HepG2 (cell line): Measurements from ENCODE around the gene CNP. TPM values are rescaled to one million over a fixed set of nuclear protein-coding genes. Genes with fewer than 3 reads are reported as not detected.

ENCODE experiments used
- MLLT10 ChIP-seq: sonication (generic); formaldehyde crosslinking; IDR thresholded peaks from 2 replicates; pipeline ENCODE4 v1.4.0; 2020; ENCODE audit warnings: missing genetic modification reagents
- MTF1 ChIP-seq: sonication (generic); formaldehyde crosslinking; IDR thresholded peaks from 2 replicates; pipeline ENCODE4 v1.5.0; 2020; ENCODE audit warnings: missing genetic modification reagents
- RXRA ChIP-seq: sonication (generic); formaldehyde crosslinking; IDR thresholded peaks from 2 replicates; pipeline ENCODE4 v1.5.1; 2020; ENCODE audit warnings: missing genetic modification reagents
- SALL1 ChIP-seq: sonication (generic); formaldehyde crosslinking; IDR thresholded peaks from 2 replicates; pipeline ENCODE4 v1.8.0; 2022; ENCODE audit warnings: mild to moderate bottlenecking, missing genetic modification reagents
- SNRNP70 ChIP-seq: fragments of 200-400 bp; formaldehyde crosslinking; IDR thresholded peaks from 2 replicates; pipeline ENCODE4 v1.6.1; 2017; ENCODE audit warnings: mild to moderate bottlenecking, low read depth, low read length, moderate library complexity
- SP4 ChIP-seq: sonication (generic); formaldehyde crosslinking; IDR thresholded peaks from 2 replicates; pipeline ENCODE4 v1.8.1; 2023; ENCODE audit warnings: mild to moderate bottlenecking, missing genetic modification reagents
- TCF7L2 ChIP-seq: IDR thresholded peaks from 2 replicates; pipeline ENCODE4 v1.6.1; 2011; ENCODE audit warnings: mild to moderate bottlenecking, low read depth, low read length, moderate library complexity
- ZNF616 ChIP-seq: sonication (generic); formaldehyde crosslinking; IDR thresholded peaks from 2 replicates; pipeline ENCODE4 v1.5.0; 2020; ENCODE audit warnings: low read depth, mild to moderate bottlenecking, missing genetic modification reagents
- ZNF660 ChIP-seq: sonication (generic); formaldehyde crosslinking; IDR thresholded peaks from 2 replicates; pipeline ENCODE4 v1.5.1; 2020; ENCODE audit warnings: mild to moderate bottlenecking, low read depth, missing genetic modification reagents, borderline replicate concordance
- ZNF878 ChIP-seq: sonication (generic); formaldehyde crosslinking; IDR thresholded peaks from 2 replicates; pipeline ENCODE4 v1.8.1; 2023; ENCODE audit warnings: mild to moderate bottlenecking, missing genetic modification reagents, moderate library complexity
- ZSCAN20 ChIP-seq: sonication (generic); formaldehyde crosslinking; IDR thresholded peaks from 2 replicates; pipeline ENCODE4 v1.4.0; 2020; ENCODE audit warnings: missing genetic modification reagents, mild to moderate bottlenecking, borderline replicate concordance
- polyA plus RNA-seq, 8 experiments: library from polyadenylated mRNA; depleted of rRNA in 3 of 8; stranded (reverse) in 7 of 8; unstranded in 1 of 8; fragments of >200 nt; fragmentation: Illumina TruSeq in 4 of 8; extraction: Trizol in 4 of 8; gene quantifications; 2 replicates each; pipeline versions ENCODE4 v1.2.1 to v1.2.3, GENCODE V29; 2011 to 2016; ENCODE audit warnings: low read depth in 4 of 8, missing spikeins in 1 of 8, mixed read lengths in 1 of 8; ENCODE audit not compliant: insufficient read depth in 1 of 8
- total RNA-seq, 5 experiments: library from RNA; depleted of rRNA; stranded (reverse); fragments of >200 nt; fragmentation: Illumina TruSeq; extraction: Trizol; gene quantifications; 2 replicates each; pipeline ENCODE4 v1.2.3, GENCODE V29; 2016; ENCODE audit warnings: low read depth in 1 of 5
- TF ChIP-seq, protein P1 (sequence below): sonication (generic); formaldehyde crosslinking; IDR thresholded peaks from 2 replicates; pipeline ENCODE4 v1.4.0; 2020; ENCODE audit warnings: missing genetic modification reagents
- TF ChIP-seq, protein P2 (sequence below): sonication (generic); formaldehyde crosslinking; IDR thresholded peaks from 2 replicates; pipeline ENCODE4 v1.4.0; 2020; ENCODE audit warnings: missing genetic modification reagents
- TF ChIP-seq, protein P3 (sequence below): sonication (generic); formaldehyde crosslinking; IDR thresholded peaks from 2 replicates; pipeline ENCODE4 v1.5.0; 2020; ENCODE audit warnings: mild to moderate bottlenecking, missing genetic modification reagents, borderline replicate concordance
- TF ChIP-seq, protein P4 (sequence below): sonication (generic); formaldehyde crosslinking; IDR thresholded peaks from 2 replicates; pipeline ENCODE4 v1.9.0; 2022; ENCODE audit warnings: missing genetic modification reagents, mild to moderate bottlenecking, borderline replicate concordance
- TF ChIP-seq, protein P5 (sequence below): IDR thresholded peaks from 2 replicates; pipeline ENCODE4 v1.6.1; 2016; ENCODE audit warnings: missing biosample characterization, missing genetic modification reagents, low read depth
- TF ChIP-seq, protein P6 (sequence below): sonication (generic); formaldehyde crosslinking; IDR thresholded peaks from 2 replicates; pipeline ENCODE4 v1.9.0; 2021; ENCODE audit warnings: missing genetic modification reagents, borderline replicate concordance

CNP gene
- total and polyA plus RNA-seq, 2 of the 13 experiments (the other 11 are each of a cell fraction or from before 2014, with no cell fraction given) = 97.2 to 161 TPM

DNA sequence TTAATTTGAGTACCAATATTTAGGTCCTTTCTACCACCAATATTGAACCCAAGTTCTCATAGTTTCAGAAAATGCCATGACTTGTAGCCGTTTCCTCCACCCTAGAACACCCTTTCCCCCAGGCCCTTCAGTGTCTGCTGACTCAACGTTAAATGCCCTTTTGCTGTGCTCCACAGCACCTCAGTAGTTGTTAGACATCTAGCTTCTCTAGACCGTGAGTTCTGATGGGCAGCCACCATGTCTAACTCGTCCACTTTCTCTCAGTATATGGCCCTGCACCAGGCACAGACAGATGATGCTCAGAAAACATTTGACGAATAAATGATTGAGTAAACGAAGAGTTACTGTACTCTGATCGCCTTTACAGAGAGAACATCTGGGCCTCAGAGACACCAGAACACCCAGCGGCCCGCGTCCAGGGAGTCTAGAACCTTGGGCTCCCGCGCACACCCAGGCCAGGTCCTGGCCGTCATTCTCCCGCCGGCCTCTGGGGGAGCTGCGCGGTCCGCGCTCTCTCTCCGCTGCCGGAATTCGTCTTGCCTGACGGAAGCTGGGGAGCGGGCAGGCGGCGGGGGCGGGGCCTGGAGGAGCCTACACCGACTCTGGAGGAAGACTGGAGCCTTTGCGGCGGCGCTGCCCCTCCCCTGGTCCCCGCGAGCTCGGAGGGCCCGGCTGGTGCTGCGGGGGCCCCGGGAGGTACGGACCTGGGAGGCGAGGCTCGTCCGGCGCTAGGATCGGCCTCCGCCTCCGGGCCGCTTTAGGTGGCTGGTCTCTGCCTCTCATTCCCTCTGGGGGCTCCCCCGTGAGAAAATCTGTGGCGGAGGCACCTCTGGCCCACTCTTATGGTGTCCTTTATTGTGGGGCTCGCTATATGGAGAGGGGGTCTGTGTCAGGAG, 53.2 kb downstream of the CNP start, which contains the start of gene NKIRAS2 (continued):
- TF ChIP-seq, protein P1, sequence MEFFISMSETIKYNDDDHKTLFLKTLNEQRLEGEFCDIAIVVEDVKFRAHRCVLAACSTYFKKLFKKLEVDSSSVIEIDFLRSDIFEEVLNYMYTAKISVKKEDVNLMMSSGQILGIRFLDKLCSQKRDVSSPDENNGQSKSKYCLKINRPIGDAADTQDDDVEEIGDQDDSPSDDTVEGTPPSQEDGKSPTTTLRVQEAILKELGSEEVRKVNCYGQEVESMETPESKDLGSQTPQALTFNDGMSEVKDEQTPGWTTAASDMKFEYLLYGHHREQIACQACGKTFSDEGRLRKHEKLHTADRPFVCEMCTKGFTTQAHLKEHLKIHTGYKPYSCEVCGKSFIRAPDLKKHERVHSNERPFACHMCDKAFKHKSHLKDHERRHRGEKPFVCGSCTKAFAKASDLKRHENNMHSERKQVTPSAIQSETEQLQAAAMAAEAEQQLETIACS (CRISPR knock-in tag) = no peak
- peak; percentile 83 for TF ChIP-seq RXRA
- TF ChIP-seq MLLT10 = no peak
- TF ChIP-seq, protein P2, sequence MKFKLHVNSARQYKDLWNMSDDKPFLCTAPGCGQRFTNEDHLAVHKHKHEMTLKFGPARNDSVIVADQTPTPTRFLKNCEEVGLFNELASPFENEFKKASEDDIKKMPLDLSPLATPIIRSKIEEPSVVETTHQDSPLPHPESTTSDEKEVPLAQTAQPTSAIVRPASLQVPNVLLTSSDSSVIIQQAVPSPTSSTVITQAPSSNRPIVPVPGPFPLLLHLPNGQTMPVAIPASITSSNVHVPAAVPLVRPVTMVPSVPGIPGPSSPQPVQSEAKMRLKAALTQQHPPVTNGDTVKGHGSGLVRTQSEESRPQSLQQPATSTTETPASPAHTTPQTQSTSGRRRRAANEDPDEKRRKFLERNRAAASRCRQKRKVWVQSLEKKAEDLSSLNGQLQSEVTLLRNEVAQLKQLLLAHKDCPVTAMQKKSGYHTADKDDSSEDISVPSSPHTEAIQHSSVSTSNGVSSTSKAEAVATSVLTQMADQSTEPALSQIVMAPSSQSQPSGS (CRISPR knock-in tag) = peak; percentile 78; the same call in 1 of the 2 replicates
- TF ChIP-seq, protein P3, sequence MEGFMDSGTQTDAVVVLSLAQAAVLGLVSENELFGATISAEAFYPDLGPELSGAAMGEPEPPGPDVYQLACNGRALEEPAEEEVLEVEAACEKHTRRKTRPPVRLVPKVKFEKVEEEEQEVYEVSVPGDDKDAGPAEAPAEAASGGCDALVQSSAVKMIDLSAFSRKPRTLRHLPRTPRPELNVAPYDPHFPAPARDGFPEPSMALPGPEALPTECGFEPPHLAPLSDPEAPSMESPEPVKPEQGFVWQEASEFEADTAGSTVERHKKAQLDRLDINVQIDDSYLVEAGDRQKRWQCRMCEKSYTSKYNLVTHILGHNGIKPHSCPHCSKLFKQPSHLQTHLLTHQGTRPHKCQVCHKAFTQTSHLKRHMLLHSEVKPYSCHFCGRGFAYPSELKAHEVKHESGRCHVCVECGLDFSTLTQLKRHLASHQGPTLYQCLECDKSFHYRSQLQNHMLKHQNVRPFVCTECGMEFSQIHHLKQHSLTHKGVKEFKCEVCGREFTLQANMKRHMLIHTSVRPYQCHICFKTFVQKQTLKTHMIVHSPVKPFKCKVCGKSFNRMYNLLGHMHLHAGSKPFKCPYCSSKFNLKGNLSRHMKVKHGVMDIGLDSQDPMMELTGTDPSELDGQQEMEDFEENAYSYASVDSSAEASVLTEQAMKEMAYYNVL = peak; percentile 91; the same call in 1 of the 2 replicates
- TF ChIP-seq, protein P4, sequence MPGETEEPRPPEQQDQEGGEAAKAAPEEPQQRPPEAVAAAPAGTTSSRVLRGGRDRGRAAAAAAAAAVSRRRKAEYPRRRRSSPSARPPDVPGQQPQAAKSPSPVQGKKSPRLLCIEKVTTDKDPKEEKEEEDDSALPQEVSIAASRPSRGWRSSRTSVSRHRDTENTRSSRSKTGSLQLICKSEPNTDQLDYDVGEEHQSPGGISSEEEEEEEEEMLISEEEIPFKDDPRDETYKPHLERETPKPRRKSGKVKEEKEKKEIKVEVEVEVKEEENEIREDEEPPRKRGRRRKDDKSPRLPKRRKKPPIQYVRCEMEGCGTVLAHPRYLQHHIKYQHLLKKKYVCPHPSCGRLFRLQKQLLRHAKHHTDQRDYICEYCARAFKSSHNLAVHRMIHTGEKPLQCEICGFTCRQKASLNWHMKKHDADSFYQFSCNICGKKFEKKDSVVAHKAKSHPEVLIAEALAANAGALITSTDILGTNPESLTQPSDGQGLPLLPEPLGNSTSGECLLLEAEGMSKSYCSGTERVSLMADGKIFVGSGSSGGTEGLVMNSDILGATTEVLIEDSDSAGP (CRISPR knock-in tag) = peak; percentile 91
- no peak for TF ChIP-seq ZNF660
- peak; percentile 93 for TF ChIP-seq SALL1 (CRISPR knock-in tag)
- TF ChIP-seq, protein P5, sequence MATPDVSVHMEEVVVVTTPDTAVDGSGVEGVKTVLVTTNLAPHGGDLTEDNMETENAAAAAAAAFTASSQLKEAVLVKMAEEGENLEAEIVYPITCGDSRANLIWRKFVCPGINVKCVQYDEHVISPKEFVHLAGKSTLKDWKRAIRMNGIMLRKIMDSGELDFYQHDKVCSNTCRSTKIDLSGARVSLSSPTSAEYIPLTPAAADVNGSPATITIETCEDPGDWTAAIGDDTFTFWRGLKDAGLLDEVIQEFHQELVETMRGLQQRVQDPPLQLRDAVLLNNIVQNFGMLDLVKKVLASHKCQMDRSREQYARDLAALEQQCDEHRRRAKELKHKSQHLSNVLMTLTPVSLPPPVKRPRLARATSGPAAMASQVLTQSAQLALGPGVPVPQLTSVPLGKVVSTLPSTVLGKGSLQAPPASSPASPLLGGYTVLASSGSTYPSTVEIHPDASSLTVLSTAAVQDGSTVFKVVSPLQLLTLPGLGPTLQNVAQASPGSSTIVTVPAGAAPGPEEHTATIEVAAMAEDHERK (CRISPR knock-in tag) = peak; percentile 65; the same call in 1 of the 2 replicates
- no peak; the same call in 1 of the 2 replicates for TF ChIP-seq ZSCAN20 (CRISPR knock-in tag)
- TF ChIP-seq, protein P6, sequence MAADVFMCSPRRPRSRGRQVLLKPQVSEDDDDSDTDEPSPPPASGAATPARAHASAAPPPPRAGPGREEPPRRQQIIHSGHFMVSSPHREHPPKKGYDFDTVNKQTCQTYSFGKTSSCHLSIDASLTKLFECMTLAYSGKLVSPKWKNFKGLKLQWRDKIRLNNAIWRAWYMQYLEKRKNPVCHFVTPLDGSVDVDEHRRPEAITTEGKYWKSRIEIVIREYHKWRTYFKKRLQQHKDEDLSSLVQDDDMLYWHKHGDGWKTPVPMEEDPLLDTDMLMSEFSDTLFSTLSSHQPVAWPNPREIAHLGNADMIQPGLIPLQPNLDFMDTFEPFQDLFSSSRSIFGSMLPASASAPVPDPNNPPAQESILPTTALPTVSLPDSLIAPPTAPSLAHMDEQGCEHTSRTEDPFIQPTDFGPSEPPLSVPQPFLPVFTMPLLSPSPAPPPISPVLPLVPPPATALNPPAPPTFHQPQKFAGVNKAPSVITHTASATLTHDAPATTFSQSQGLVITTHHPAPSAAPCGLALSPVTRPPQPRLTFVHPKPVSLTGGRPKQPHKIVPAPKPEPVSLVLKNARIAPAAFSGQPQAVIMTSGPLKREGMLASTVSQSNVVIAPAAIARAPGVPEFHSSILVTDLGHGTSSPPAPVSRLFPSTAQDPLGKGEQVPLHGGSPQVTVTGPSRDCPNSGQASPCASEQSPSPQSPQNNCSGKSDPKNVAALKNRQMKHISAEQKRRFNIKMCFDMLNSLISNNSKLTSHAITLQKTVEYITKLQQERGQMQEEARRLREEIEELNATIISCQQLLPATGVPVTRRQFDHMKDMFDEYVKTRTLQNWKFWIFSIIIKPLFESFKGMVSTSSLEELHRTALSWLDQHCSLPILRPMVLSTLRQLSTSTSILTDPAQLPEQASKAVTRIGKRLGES (CRISPR knock-in tag) = no peak
- TF ChIP-seq ZNF616 = no peak
- peak; percentile 90; the same call in 1 of the 2 replicates for TF ChIP-seq ZNF878
- no peak for TF ChIP-seq MTF1 (CRISPR knock-in tag)
- peak; percentile 93 for TF ChIP-seq SP4
- TF ChIP-seq TCF7L2 = no peak
- TF ChIP-seq SNRNP70 = no peak
